ENCODE data around the gene AJM1.
"Not testable (repeated sequence)": the region's sequence is repeated elsewhere in the genome, so short reads cannot be mapped to it uniquely, and the experiment has no call there.

The AJM1 gene

GRCh38 chr9:136856541-136857141 lies 14.4 kb downstream of the AJM1 start:
- DNase-seq (ENCODE audit: low spot score) = no peak

DNA sequence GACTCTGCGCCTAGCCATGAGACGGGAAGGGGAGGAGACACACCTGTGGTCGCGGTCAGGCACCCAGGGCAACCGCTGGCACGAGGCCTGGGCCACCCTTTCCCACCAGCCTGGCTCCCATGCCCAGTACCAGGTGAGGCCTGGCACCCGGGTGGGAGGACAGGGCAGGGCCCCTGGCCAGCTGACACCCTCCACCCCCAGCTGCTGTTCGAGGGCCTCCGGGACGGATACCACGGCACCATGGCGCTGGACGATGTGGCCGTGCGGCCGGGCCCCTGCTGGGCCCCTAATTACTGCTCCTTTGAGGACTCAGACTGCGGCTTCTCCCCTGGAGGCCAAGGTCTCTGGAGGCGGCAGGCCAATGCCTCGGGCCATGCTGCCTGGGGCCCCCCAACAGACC lies 14.9 kb downstream of the AJM1 start:
- no peak for DNase-seq (ENCODE audit: low spot score)

DNA sequence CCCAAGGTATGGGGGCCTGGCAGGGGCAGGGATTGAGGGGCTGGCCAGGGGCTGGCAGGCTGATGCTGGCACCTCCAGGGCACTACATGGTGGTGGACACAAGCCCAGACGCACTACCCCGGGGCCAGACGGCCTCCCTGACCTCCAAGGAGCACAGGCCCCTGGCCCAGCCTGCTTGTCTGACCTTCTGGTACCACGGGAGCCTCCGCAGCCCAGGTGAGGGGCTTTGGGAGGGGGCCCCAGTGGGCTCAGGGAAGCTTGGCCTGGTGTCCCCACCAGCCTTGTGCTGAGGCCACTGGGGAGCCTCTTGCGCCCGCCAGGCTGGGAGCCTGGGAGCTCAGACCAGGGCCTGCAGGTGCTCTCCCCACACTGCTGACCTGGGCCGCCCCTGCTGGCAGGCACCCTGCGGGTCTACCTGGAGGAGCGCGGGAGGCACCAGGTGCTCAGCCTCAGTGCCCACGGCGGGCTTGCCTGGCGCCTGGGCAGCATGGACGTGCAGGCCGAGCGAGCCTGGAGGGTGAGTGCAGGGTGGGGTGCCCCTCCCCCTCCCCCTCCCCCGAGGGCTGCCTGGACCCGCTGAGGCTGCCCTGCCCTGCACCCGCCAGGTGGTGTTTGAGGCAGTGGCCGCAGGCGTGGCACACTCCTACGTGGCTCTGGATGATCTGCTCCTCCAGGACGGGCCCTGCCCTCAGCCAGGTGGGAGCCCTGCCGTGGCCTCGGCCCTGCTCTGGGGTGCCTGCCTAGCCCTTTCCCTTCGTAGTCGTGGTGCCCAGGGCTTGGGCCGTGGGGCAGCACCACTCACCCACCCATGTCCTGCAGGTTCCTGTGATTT lies 15.5 kb downstream of the AJM1 start:
- DNase-seq (ENCODE audit: low spot score) = no peak

GRCh38 chr9:136858452-136858843 lies 16.2 kb downstream of the AJM1 start:
- no peak for DNase-seq (ENCODE audit: low spot score)

- no peak for DNase-seq (ENCODE audit: low spot score)
These were observed 16.8 kb downstream of the AJM1 start for GRCh38 chr9:136858844-136859757.

DNA sequence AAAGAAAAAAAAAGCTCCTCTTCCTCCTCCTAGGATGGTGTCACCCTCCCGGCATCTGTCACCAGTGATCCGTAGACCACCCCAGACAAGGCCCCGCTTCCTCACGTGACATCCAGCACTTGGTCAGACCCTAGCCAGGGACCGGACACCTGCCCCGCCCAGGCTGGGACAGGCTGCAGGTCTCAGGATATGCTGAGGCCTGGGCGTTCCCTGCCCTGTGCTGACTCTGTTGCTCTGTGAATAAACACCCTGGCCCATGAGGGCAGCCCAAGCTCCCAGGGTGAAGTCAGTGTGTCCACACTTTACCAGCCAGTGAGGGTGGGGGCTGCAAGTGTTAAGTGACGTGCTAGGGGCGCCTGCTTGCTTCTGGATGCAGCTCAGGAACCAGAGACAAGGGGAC lies 18.3 kb downstream of the AJM1 start:
- DNase-seq (ENCODE audit: low spot score) = no peak

- no peak for DNase-seq (ENCODE audit: low spot score)
These were observed 18.9 kb downstream of the AJM1 start for GRCh38 chr9:136860933-136861873.

- DNase-seq (ENCODE audit: low spot score) = no peak
These were observed 19.7 kb downstream of the AJM1 start for GRCh38 chr9:136861874-136862457.

GRCh38 chr9:136862849-136863622 lies 20.8 kb downstream of the AJM1 start:
- DNase-seq (ENCODE audit: low spot score) = no peak

GRCh38 chr9:136863623-136864273 lies 21.5 kb downstream of the AJM1 start:
- DNase-seq (ENCODE audit: low spot score) = no peak

- no peak for DNase-seq (ENCODE audit: low spot score)
These were observed 22.9 kb downstream of the AJM1 start for GRCh38 chr9:136865041-136865767.

GRCh38 chr9:136865768-136866103 lies 23.5 kb downstream of the AJM1 start:
- no peak for DNase-seq (ENCODE audit: low spot score)

- not testable (repeated sequence) for DNase-seq (ENCODE audit: low spot score)
These were observed 24.7 kb downstream of the AJM1 start for GRCh38 chr9:136866898-136867421.

DNA sequence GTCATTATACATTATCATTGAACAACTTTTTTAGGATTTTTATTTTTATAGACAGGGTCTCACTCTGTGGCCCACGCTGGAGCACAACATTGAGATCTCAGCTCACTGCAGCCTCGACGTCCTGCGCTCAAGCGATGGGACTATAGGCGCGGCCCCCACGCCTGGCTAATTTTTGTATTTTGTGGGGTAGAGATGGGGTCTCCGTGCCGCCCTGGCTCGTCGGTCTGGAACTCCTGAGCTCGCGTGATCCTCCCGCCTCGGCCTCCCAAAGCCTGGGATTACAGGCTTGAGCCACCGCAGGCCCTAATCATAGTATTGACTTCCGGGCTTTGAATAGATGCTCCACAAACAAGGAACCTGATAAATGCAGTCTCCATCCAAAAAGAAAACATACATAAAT lies 25.2 kb downstream of the AJM1 start:
- DNase-seq (ENCODE audit: low spot score) = no peak

- DNase-seq (ENCODE audit: low spot score) = no peak
These were observed 25.6 kb downstream of the AJM1 start for GRCh38 chr9:136867917-136868316.

GRCh38 chr9:136868644-136869043 lies 26.4 kb downstream of the AJM1 start:
- no peak for DNase-seq (ENCODE audit: low spot score)

GRCh38 chr9:136869611-136870010 lies 27.3 kb downstream of the AJM1 start:
- not testable (repeated sequence) for DNase-seq (ENCODE audit: low spot score)

DNA sequence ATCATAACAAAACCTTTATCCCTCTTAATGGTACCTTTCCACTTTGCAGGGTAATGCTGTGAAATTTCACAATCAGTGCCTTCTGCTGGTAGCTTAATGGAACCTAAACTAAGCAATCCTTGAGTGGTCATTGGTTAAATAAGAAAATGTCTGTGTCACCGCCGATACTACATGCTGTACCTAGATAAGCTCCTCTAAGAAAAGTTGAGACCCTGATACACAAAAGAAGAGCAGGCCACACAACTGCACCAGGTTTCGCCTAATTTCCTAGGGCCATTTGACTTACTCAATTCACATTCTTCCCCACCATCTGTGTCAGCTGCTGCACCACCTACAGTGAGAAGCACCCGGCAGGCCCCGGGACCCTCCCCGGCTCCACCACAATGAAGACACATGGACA lies 32.9 kb downstream of the AJM1 start:
- DNase-seq (ENCODE audit: low spot score) = no peak

- DNase-seq (ENCODE audit: low spot score) = no peak
These were observed 34.2 kb downstream of the AJM1 start for GRCh38 chr9:136876476-136876875.
